GM18508 (cell line): ENCODE results near the gene DOK6.

Source experiments
- ATAC-seq: cut with Tn5 transposase; IDR thresholded peaks from one replicate; pipeline ENCODE4 v1.9.1; 2021; ENCODE audit warnings: moderate number of reproducible peaks; ENCODE audit not compliant: insufficient read depth, unreplicated experiment

DOK6 gene

DNA sequence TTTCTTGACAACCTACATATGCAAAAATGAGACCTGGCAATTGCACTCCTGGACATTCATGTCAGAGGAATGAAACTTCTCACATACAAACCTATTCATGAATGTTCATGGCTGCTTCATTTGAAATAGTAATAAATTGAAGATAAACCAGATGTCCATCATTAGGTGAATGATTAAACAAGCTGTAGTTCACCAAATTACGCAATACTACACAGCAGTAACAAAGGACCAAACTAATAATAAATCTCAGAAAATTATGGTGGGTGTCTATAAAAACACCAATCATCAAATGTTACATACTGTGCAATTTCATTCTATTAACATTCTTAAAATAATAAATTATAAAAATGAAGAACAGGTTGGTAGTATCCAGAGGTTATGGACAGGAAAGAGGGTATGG, 13.5 kb downstream of the DOK6 start:
- no peak for ATAC-seq

DNA sequence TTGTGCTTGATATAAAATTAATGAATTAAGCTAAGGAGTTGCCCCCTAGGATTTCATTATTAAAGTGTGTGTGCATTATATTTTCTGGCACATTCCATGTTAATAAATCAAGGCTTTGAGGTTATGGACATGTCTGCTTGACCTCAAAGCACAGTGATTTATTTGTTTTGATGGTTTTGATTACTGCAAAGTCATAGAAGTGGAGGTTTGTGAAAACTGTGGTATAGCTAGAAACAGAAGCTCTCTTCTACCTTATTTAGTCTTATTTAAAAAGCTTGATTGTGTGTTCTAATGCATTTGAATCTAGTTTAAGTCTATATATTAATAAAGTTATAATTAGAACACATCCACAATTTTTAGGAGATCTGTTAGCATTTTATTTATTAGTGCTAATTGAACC, 32.2 kb downstream of the DOK6 start:
- ATAC-seq: no peak

DNA sequence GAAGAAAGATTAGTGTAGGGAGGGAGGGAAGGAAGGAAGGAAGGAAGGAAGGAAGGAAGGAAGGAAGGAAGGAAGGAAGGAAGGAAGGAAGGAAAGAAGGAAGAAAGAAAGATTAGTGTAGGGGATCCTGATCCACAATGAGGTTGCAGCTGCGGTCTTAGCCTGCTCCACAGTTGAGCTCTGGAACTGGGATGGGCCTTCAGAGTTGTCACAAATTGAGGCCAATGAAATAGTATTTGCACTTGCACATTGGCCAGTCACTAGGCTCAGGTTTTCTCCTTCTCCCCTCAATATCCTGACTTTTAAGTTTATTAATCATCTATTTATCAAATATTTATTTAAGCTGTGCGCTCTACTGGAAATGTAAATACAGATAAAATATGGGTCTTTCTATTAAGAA, 34.3 kb downstream of the DOK6 start:
- ATAC-seq: no peak

DNA sequence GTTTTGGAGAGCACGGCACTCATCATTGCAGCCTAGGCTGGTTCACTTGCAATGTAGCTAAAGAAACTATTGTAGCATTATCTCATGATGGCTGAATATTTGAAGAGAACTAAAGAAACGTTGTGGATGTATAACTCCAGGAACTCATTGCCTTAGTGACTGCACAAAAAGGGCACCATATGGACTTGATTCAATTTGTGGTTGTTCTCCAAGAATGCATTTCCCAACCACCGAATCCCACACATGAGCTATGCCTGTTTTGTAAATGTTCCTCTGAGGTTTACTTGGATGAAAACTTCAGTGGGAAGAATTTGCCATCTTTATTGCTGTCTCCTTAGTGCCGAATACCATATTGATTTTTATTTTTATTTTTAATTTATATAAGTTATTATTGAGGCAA, 43.5 kb downstream of the DOK6 start:
- ATAC-seq: no peak

DNA sequence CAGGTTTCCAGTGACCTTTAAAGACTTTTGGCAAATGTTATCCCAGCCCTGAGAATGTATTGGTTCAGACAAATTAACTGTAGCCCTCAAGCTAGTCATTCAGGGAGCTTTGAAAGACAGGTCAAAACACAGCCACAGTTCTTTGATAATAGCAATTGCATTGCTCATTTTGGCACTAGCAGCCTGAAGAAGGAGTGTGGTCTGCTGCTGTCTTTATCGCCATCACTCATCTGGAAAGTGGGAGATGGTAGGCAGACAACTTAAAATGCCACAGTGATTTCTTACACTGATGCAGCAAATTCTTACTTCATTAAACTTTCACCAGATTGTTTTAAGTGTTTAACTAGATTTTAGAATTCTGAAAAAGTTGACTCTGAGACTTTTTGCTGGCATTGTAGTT, 47.2 kb downstream of the DOK6 start:
- no peak for ATAC-seq

DNA sequence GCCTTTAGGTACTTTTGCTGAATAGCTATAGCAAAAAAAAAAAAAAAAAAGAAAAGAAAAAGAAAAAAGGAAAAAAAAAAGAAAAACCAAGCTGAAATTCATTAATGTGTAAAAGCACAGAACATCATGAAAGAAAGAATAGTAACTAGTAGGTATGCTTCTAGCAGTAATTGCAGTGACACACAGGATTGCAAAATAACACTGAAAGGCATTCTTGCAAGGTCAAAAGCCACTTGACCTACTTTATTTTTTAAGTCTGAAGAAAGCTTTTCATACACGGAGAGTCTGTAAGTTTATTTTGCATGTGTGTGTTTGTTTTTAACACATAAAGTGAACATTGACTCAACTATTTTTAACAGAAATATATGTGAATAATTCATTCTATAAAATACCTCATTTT, 54.4 kb downstream of the DOK6 start:
- ATAC-seq: no peak

DNA sequence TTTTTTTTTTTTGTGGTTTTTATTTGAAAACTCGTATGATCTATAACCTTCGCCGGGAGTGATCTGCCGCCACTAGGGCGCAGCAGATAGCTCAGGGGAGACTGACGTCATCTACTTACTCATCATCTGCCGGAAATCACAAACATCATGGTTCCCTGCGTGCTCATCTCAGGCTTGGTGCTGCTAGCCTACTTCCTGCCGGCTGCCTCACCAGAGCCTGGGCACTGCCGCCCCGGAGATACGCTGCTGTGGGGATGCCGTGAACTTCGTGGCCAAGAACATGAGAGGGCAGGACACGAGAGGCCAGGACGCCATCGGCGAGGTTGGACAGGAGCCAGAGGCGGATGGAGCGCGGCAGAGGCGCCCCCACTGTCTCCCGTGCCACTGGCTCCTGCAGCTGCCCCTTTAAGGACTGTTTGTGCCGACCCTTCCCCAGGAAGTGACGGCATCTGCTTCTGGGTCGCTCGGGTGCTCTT, 68.8 kb downstream of the DOK6 start:
- peak; percentile 35 for ATAC-seq

DNA sequence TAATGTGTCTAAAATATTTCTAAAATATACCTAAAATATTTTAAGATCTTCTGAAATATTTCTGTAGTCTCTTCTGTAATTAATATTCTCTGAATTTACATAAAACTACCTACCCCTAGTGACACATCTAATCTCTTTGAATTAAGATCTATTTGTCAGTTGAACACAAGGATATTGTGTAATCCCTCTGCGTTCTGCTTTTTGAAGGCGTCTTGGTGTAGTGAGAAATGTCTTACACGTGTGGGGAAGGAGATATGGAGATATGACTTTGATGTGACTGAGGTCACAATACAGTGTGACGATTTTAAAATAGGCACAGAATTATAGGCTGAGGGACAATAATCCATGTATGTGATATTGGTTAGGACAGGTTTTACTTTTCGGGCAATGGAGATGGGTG, 79.8 kb downstream of the DOK6 start:
- ATAC-seq: no peak

DNA sequence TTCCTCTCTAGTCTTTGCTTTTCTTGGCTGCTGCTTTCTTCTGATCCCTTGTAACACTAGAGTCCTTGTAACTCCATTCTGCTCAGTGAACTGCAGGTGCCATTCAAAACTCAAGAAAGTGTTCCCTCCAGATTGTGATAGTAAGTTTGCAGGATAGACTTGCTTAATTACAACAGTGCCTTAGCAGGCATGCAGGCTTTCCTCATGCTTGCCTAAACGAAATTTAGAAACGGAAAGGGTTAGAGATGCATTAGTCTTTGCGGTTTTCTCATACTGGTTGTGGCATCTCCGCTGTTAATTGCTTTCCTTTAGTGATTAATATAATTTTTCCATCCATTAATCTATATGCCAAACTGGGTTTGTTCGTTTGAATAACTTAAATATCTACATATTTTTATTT, 82.9 kb downstream of the DOK6 start:
- no peak for ATAC-seq

DNA sequence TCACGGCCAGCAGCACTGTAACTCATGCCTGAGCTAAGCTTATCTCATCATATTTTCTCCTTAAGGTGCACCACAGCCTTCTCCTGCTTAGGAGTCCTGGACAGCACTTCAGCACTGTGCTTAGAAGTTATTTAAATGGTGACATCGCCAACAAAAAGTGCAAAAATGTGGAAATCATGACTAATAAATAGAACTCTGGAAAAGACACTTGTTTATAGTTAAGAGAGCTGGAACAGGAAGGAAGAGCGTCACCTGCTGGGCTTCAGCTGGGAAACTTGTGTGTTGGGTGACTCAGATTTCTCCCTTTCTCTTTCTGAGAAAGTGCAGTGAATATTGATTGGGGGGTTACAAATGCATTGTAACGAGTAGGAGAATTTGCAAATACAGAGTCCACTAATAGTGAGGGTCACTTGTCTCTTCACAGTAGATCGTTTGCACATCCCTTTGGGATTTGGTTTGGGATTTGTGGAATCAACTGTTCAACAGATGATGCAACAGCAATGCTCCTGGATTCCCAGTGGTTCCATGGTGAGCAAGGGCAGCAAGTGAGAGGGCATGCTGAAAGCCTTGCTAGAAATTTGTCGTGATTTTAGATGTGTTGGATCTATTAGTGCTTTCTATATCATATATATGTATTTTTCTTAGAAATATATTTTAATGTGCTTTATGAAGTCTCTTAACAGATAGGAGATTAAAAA, 84.2 kb downstream of the DOK6 start:
- no peak for ATAC-seq

DNA sequence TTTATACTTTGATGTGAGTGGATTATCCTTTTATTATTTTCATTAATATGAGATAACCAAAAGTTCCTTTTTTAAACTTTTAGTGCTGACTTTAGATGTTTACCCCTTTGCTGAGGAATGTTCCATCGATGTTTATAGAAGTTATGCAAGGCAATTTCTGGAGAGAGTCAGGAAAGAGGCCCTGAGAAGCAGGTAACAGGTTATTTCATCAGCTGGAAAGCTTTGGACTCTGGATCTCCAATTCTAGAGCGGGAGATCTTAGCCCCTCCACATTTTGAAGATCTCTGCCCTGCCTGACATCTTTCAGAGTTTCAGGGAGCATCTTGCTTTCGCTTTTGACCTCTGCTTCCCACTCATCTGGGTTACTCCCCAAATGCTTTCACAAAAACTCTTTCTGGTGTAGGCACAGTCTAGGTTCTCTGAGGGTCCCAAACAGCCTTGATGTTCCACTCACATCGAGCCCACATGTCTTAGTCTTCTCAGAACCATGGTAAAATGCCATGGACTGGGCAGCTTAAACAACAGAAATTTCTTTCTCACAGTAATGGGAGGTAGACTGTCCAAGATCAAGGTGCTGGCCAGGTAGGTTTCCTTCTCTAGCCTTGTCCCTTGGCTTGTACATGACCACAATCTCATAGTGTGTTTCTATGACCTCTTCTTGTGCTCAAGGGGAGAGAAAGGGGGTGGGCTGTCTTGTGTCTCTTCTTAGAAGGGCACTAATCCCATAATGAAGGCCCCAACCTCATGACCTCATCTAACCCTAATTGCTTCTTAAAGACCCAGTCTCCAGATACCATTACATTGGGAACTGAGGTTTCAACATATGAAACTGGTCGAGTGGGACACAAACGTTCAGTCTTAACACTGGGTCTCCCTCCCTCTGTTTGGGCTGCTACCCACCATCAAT, 87.1 kb downstream of the DOK6 start:
- no peak for ATAC-seq

DNA sequence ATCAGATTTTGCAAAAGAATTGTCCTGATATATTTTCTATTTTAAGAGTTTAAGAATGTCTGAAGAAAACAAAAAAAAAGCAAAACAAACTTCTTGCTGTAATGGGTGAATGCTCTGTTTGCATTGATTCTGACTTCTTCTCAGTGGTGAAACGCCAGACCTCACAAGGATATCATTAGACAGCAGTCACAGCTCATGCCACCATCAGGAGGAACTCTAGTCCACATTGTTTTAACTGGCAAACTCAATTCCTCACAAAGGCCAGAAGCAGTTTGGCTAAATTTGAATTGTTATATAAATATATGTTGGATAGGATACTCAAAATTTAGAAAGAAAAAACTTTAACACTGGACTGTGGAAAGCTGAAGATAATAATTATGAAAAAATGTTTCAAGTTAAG, 89.4 kb downstream of the DOK6 start:
- ATAC-seq: no peak

DNA sequence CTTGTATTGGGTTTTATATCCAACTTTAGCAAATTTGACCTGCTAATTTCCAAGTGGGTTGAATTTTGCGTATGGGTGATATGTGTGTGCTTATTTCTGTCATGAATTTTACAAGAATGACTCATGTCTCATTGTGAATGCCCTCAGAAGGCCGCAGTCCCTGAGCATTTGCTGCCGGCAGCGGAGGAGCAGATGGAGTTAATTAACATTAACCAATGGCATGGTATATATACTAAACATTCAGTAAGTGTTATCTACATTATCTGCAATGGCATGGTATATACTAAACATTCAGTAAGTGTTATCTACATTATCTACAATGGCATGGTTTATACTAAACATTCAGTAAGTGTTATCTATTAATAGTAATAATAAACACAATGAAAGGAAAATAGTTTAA, 90.1 kb downstream of the DOK6 start:
- no peak for ATAC-seq

DNA sequence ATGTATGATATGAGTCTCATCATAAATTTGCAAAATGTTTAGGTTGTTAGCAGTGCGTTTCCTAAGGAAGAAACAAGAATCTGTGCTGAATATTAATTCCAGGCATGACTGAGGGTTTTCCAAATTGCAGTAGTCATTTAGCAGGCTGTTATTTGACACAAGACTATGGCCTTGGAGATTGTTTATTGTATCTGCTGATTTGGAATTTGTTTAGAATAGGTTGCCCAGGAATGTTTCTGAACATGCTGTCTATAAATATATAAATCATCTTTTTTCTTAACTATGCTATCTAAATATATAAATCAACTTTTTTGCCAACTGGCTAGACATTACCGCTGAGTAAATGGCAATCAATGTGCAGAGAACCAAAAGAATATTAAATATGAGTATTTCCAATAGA, 90.9 kb downstream of the DOK6 start:
- no peak for ATAC-seq

DNA sequence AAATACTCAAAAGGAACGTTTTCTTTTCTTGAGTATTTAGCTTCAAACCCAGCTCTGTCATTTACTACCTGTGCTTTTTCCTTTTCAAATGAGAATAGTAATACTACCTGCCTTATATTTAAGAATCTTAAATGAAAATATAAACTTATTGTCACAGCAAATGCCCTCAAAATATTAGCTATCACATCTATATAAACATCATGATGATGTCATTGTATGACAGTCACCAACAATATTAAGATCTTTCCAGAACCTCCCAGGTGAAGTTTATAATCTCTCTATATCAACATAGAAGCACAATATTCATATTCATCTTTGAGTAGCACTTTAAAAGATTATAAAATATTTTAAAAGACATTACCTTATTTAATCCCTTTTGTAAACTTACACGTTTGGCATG, 92.2 kb downstream of the DOK6 start:
- no peak for ATAC-seq

DNA sequence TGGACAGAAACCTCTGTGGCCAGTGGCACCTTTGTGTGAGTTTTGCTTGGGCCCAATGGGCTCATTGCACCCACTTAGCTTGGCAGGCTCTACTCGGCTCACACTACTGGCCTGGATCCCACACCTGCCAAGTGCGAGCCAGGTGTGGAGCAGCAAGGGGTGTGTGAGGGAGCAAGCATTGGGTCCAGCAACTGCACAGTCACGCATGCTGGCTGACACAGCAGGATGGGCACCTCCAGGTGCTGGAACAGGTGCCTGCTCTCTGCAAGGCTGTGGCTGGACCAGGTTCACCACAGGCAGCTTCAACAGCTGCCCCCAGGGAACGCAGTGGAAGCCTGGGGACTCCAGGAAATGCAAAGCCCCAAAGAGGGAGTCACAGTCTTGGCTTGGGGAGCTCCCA, 94.2 kb downstream of the DOK6 start:
- no peak for ATAC-seq

DNA sequence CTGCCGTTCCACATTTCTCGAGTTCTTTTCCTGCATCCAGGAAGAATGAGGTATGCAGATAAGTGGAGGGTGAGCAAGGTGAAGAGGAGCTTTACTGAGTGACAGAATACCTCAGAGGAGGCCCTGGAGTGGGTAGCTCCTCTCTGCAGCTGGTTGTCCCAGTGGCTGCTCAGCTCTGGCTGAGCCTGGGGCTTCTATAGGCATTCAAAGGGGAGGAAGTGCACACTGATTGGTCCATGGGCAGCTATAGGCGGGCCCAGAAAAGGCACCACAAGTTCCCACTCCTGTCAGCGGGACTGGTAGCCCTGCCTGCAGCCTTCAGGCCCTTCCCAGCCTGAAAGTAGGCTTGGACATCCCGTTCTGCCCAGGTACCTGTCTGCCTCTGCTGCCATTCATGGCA, 94.7 kb downstream of the DOK6 start:
- ATAC-seq: no peak

DNA sequence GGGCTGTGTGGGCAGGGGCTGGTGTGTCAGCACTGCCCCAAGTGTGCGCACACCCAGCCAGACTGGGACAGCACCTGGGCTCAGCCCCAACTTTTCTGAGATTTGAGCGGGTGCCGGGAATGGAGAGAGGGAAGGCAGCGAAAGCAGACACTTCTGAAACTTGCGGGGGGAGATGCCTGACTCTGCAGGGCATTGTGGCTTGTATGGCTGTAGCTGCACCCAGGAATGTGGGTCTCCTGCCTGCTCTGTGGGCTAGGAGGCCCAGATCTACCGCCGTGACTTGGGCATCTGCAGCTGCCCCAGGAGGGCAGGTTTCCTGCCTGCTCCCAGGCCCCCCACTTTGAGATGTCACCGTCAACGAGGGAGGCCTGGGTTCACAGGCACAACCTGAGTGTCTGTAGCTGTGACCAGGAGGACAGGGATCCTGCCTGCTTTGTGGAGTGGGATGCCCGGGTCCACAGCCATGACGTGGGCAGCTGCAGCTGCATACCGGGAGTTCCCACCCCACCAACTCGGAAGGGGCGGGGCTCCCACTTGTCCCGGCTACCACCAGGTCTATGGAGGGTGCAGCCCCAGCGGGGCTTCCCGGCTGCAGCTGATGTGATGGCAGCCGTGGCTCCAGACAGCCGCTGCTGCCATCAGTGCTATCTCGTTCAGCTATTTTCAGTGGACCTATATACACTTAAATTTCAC, 95.3 kb downstream of the DOK6 start:
- ATAC-seq: no peak

DNA sequence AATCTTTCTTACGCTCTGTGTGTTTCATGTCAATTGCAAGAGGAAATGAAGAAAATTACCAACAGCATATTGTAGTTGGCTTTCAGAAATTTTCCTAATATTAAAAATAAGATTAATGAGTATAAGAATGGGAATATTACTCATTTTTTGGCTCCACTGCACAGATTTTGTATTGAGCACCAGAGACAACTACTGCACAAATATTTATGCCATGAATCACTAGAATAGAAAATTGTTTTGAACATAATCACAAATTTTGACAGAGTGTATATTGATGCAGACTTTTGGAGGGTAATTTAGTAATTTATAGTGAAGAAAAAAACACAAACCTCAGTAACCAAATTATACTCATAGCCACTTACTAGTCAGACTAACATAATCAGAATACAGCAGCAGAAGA, 118.3 kb downstream of the DOK6 start:
- ATAC-seq: no peak

DNA sequence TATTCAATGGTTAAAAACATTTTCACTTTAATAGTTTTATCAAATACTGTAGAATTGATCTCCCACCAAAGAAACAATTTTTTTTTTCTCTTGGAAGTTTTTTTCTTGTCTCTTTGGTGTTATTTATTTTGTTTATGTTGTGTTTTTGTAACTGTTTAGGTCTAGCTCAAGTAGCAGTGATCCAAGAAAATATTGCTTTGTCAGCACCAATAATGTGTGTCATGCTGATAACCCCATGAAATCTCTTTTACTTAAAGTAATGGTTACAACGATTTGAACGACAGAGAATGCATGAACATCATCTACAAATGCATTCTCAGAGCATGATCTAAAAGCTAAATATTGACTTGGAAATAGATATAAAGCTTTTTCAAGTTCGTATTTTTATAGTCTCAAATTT, 122.9 kb downstream of the DOK6 start:
- no peak for ATAC-seq

DNA sequence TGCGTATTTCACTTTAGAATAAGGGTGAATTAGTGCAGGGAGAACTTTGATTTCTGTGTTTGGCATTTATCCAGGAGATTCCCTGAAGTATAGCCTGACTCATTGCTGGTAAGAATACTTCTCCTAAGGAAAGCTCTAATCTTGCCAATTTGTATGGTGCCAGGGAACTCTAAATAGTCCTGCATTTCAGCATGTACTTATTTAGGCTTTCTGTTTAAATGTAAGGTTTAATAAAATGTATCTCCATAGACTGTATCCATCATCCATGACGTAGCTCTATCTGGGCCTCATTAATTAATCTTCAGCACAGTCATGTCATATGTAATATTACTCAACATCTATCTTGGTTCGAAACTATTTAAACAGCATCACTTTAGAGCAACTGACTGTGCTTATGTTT, 127.7 kb downstream of the DOK6 start:
- ATAC-seq: no peak
